Measurements from ENCODE around the gene MYBBP1A. TPM values are rescaled to one million over a fixed set of nuclear protein-coding genes. Genes with fewer than 3 reads are reported as not detected.

MYBBP1A gene
- total and polyA plus RNA-seq, 2 experiments from 2014 or later = 70.7 to 213 TPM

DNA sequence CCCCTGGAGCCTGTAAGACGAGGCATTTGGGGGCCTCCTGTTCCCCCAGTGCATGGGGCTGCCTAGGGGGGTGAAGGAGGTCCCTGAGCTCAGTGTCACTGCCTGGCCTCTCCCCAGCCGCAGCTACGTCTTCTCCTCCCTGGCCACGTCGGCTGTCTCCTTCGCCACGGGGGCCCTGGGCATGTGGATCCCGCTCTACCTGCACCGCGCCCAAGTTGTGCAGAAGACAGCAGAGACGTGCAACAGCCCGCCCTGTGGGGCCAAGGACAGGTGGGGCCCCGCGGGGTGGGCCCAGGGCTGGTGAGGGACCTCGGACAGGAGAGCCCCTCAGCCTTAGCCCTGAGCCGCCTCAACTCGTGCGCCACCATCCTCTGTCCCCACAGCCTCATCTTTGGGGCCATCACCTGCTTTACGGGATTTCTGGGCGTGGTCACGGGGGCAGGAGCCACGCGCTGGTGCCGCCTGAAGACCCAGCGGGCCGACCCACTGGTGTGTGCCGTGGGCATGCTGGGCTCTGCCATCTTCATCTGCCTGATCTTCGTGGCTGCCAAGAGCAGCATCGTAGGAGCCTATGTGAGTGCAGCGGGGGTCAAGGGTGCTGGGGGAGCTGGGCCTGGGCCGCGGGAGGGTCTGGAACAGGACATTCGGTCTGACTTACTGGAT, 22.2 kb downstream of the MYBBP1A start (continued):
- TF ChIP-seq, protein P1, sequence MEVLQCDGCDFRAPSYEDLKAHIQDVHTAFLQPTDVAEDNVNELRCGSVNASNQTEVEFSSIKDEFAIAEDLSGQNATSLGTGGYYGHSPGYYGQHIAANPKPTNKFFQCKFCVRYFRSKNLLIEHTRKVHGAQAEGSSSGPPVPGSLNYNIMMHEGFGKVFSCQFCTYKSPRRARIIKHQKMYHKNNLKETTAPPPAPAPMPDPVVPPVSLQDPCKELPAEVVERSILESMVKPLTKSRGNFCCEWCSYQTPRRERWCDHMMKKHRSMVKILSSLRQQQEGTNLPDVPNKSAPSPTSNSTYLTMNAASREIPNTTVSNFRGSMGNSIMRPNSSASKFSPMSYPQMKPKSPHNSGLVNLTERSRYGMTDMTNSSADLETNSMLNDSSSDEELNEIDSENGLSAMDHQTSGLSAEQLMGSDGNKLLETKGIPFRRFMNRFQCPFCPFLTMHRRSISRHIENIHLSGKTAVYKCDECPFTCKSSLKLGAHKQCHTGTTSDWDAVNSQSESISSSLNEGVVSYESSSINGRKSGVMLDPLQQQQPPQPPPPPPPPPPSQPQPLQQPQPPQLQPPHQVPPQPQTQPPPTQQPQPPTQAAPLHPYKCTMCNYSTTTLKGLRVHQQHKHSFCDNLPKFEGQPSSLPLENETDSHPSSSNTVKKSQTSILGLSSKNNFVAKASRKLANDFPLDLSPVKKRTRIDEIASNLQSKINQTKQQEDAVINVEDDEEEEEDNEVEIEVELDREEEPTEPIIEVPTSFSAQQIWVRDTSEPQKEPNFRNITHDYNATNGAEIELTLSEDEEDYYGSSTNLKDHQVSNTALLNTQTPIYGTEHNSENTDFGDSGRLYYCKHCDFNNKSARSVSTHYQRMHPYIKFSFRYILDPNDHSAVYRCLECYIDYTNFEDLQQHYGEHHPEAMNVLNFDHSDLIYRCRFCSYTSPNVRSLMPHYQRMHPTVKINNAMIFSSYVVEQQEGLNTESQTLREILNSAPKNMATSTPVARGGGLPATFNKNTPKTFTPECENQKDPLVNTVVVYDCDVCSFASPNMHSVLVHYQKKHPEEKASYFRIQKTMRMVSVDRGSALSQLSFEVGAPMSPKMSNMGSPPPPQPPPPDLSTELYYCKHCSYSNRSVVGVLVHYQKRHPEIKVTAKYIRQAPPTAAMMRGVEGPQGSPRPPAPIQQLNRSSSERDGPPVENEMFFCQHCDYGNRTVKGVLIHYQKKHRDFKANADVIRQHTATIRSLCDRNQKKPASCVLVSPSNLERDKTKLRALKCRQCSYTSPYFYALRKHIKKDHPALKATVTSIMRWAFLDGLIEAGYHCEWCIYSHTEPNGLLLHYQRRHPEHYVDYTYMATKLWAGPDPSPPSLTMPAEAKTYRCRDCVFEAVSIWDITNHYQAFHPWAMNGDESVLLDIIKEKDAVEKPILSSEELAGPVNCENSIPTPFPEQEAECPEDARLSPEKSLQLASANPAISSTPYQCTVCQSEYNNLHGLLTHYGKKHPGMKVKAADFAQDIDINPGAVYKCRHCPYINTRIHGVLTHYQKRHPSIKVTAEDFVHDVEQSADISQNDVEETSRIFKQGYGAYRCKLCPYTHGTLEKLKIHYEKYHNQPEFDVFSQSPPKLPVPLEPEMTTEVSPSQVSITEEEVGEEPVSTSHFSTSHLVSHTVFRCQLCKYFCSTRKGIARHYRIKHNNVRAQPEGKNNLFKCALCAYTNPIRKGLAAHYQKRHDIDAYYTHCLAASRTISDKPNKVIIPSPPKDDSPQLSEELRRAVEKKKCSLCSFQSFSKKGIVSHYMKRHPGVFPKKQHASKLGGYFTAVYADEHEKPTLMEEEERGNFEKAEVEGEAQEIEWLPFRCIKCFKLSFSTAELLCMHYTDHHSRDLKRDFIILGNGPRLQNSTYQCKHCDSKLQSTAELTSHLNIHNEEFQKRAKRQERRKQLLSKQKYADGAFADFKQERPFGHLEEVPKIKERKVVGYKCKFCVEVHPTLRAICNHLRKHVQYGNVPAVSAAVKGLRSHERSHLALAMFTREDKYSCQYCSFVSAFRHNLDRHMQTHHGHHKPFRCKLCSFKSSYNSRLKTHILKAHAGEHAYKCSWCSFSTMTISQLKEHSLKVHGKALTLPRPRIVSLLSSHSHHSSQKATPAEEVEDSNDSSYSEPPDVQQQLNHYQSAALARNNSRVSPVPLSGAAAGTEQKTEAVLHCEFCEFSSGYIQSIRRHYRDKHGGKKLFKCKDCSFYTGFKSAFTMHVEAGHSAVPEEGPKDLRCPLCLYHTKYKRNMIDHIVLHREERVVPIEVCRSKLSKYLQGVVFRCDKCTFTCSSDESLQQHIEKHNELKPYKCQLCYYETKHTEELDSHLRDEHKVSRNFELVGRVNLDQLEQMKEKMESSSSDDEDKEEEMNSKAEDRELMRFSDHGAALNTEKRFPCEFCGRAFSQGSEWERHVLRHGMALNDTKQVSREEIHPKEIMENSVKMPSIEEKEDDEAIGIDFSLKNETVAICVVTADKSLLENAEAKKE (CRISPR knock-in tag; IDR thresholded peaks at IDR 0.05) = no peak
- TF ChIP-seq STAT1 (IDR thresholded peaks at IDR 0.05; ENCODE audit: unreplicated experiment) = no peak
- TF ChIP-seq EZH2 (IDR thresholded peaks at IDR 0.05; ENCODE audit: low read depth, unreplicated experiment) = no peak
- TF ChIP-seq EZH2phosphoT487 (IDR thresholded peaks at IDR 0.05; ENCODE audit: unreplicated experiment) = no peak
- TF ChIP-seq, protein P2, sequence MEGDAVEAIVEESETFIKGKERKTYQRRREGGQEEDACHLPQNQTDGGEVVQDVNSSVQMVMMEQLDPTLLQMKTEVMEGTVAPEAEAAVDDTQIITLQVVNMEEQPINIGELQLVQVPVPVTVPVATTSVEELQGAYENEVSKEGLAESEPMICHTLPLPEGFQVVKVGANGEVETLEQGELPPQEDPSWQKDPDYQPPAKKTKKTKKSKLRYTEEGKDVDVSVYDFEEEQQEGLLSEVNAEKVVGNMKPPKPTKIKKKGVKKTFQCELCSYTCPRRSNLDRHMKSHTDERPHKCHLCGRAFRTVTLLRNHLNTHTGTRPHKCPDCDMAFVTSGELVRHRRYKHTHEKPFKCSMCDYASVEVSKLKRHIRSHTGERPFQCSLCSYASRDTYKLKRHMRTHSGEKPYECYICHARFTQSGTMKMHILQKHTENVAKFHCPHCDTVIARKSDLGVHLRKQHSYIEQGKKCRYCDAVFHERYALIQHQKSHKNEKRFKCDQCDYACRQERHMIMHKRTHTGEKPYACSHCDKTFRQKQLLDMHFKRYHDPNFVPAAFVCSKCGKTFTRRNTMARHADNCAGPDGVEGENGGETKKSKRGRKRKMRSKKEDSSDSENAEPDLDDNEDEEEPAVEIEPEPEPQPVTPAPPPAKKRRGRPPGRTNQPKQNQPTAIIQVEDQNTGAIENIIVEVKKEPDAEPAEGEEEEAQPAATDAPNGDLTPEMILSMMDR (conservative IDR thresholded peaks at IDR 0.05; ENCODE audit: low read depth in 2 of 2) = no peak
- TF ChIP-seq NANOG (IDR thresholded peaks at IDR 0.05; ENCODE audit: borderline replicate concordance) = no peak
- TF ChIP-seq ZNF114 (CRISPR knock-in tag; IDR thresholded peaks at IDR 0.05) = no peak
- no peak for TF ChIP-seq POLR2AphosphoS5 (IDR thresholded peaks at IDR 0.05; ENCODE audit: low read depth)
- no peak for TF ChIP-seq ZNF331 (CRISPR knock-in tag; IDR thresholded peaks at IDR 0.05; ENCODE audit: low read depth)
- TF ChIP-seq CREB1 (CRISPR knock-in tag; IDR thresholded peaks at IDR 0.05; ENCODE audit: low read depth) = no peak
